Spleen (tissue), 11 donors: ENCODE results near the gene LCOR. TPM values are rescaled to one million over a fixed set of nuclear protein-coding genes. Genes with fewer than 3 reads are reported as not detected.

Source experiments
- DNase-seq: peaks from one replicate; pipeline ENCODE4 v3.0.0-alpha.2; 2020
- H3K27ac ChIP-seq, 8 donors: fragments of 200-600 bp; sonication (generic) in 7 of 8; 1 replicate in 4 of 8; 2 replicates in 4 of 8; pipeline versions ENCODE4 v1.5.0 to v1.8.0; 2016 to 2021; ENCODE audit warnings: inconsistent platforms in 4 of 8, mild to moderate bottlenecking in 4 of 8, moderate library complexity in 1 of 8
- H3K27me3 ChIP-seq, 7 donors: fragments of 200-600 bp; sonication (generic) in 6 of 7; replicated peaks in 1 of 7; 1 replicate in 4 of 7; 2 replicates in 3 of 7; pipeline versions ENCODE4 v1.5.0 to v1.8.0; 2016 to 2021; ENCODE audit warnings: inconsistent platforms in 3 of 7, mild to moderate bottlenecking in 1 of 7
- H3K36me3 ChIP-seq, 6 donors: fragments of 200-600 bp; sonication (generic) in 5 of 6; 1 replicate in 4 of 6; 2 replicates in 2 of 6; pipeline versions ENCODE4 v1.5.0 to v1.8.0; 2016 to 2021; ENCODE audit warnings: inconsistent platforms in 2 of 6
- H3K4me1 ChIP-seq, 6 donors: fragments of 200-600 bp; sonication (generic) in 5 of 6; 1 replicate in 3 of 6; 2 replicates in 3 of 6; pipeline versions ENCODE4 v1.5.0 to v1.8.0; 2016 to 2021; ENCODE audit warnings: inconsistent platforms in 3 of 6
- H3K4me3 ChIP-seq, 8 donors: fragments of 200-600 bp; sonication (generic) in 7 of 8; 1 replicate in 4 of 8; 2 replicates in 4 of 8; pipeline versions ENCODE4 v1.5.0 to v1.8.0; 2016 to 2021; ENCODE audit warnings: inconsistent platforms in 4 of 8, mild to moderate bottlenecking in 4 of 8, moderate library complexity in 2 of 8
- H3K9me3 ChIP-seq, 8 donors: fragments of 200-600 bp; sonication (generic) in 7 of 8; 1 replicate in 4 of 8; 2 replicates in 4 of 8; pipeline versions ENCODE4 v1.5.0 to v1.8.0; 2016 to 2021; ENCODE audit warnings: inconsistent platforms in 4 of 8
- CTCF ChIP-seq, 11 experiments: fragments of 200-600 bp in 7 of 11; fragments of 450-650 bp in 4 of 11; sonication (generic) in 4 of 11; IDR thresholded peaks in 8 of 11; conservative IDR thresholded peaks in 3 of 11; 1 replicate in 7 of 11; 2 replicates in 4 of 11; pipeline versions ENCODE4 v1.4.0 to v1.8.0; 2016 to 2021; ENCODE audit warnings: antibody characterized with exemption in 11 of 11, inconsistent platforms in 4 of 11, mild to moderate bottlenecking in 1 of 11
- POLR2A ChIP-seq, 3 donors: fragments of 450-650 bp; IDR thresholded peaks; one replicate each; pipeline ENCODE4 v1.5.1; 2017; ENCODE audit warnings: antibody characterized with exemption in 3 of 3, mild to moderate bottlenecking in 1 of 3
- POLR2AphosphoS5 ChIP-seq, 3 donors: sonication (generic); formaldehyde crosslinking; IDR thresholded peaks; one replicate each; pipeline ENCODE4 v1.5.1; 2017; ENCODE audit warnings: antibody characterized with exemption in 3 of 3
- WGBS, 5 donors: extraction: QIAGEN DNeasy Blood & Tissue Kit in 3 of 5; methylation state at CpG; one replicate each; pipeline versions ENCODE4 v1.1.5 to v1.1.7; 2013 to 2018; 5-methylcytosine and 5-hydroxymethylcytosine counted together
- intact Hi-C: fragments of 100-400 bp; cut with DNase I; formaldehyde crosslinking; loops from one replicate; pipeline ENCODE4 v1.15.0; 2023; ENCODE audit warnings: low total_unique reads
- polyA plus RNA-seq, 3 donors: library from polyadenylated mRNA; stranded (reverse); fragments of 200-250 nt; gene quantifications; one replicate each; pipeline ENCODE4 v1.2.1, GENCODE V29; 2013
- total RNA-seq, 7 donors: library from RNA; depleted of rRNA in 3 of 7; stranded (reverse); fragments of >200 nt in 3 of 7; fragmentation: NEBNext Ultra II Directional in 4 of 7; extraction: Animal tissue kit (Norgen Biotek cat#: 25700) in 4 of 7; gene quantifications; one replicate each; pipeline versions ENCODE4 v1.1.0 to v1.2.1, GENCODE V29; 2016 to 2021
- donor health status: healthy with polysubstance abuse.
- donor health status: DM: no; HTN: no; CAD: no; lungs with moderate emphysema.
- donor health status: DM: no; HTN: no; CAD: no.
- donor health status: Bipolar disorder and iron deficiency.
- donor health status: healthy.
- donor health status: DM: no; HTN: no; CAD: no.
- donor health status: DM: yes; HTN: yes; CAD: no.

Gene LCOR
- total and polyA plus RNA-seq, 10 donors, result 2.2 to 105 (median 47.0) TPM

GRCh38 chr10:97025613-97026242 lies 193.6 kb downstream of the LCOR start:
- intact Hi-C loops, result no loop called here
- Histone ChIP-seq H3K9me3 (no peaks in the 10 kb centered on the region), H3K4me1 (peaks cover 0 to 12% (median 4%) of the 10 kb centered on the region in 6 donors), H3K4me3 (no peak overlapping the region), H3K27ac (no peak overlapping the region), H3K27me3 (no peaks in the 10 kb centered on the region), H3K36me3 (no peaks in the 10 kb centered on the region)
- WGBS, 5 donors, result 69 to 74% (median 70%) methylated on average over 9 of the region's 9 CpGs
- no peak for DNase-seq
- TF ChIP-seq POLR2AphosphoS5 (IDR thresholded peaks at IDR 0.05) (no peak), POLR2A (IDR thresholded peaks at IDR 0.05) (no peak), CTCF (IDR thresholded peaks at IDR 0.05 in 8 of 11, conservative IDR thresholded peaks at IDR 0.05 in 3 of 11) (peak; percentile 41 to 81 (median 68))

- intact Hi-C loops, result no loop called here
- Histone ChIP-seq H3K27ac (no peak overlapping the region), H3K9me3 (no peaks in the 10 kb centered on the region), H3K4me1 (peaks cover 0 to 12% (median 4%) of the 10 kb centered on the region in 6 donors), H3K4me3 (no peak overlapping the region), H3K27me3 (peaks cover 0 to 8% (median 0%) of the 10 kb centered on the region in 7 donors), H3K36me3 (no peaks in the 10 kb centered on the region)
- no peak for TF ChIP-seq POLR2AphosphoS5 (IDR thresholded peaks at IDR 0.05)
- WGBS, 5 donors, result 82 to 94% (median 89%) methylated on average over 2 of the region's 2 CpGs
- DNase-seq, result no peak
Measured at GRCh38 chr10:97028126-97028831, 196.2 kb downstream of the LCOR start.

GRCh38 chr10:97028832-97029178 lies 196.7 kb downstream of the LCOR start:
- no peaks in the 10 kb centered on the region for H3K9me3 ChIP-seq
- intact Hi-C loops, result no loop called here
- TF ChIP-seq POLR2A (IDR thresholded peaks at IDR 0.05), result no peak
- TF ChIP-seq POLR2AphosphoS5 (IDR thresholded peaks at IDR 0.05), result no peak
- no peak for TF ChIP-seq CTCF (IDR thresholded peaks at IDR 0.05 in 8 of 11, conservative IDR thresholded peaks at IDR 0.05 in 3 of 11)
- H3K36me3 ChIP-seq, result no peaks in the 10 kb centered on the region
- no peak overlapping the region for H3K4me3 ChIP-seq
- H3K4me1 ChIP-seq, result peaks cover 0 to 8% (median 3%) of the 10 kb centered on the region in 6 donors
- H3K27ac ChIP-seq, result no peak overlapping the region
- no peak for DNase-seq
- peaks cover 0 to 8% (median 0%) of the 10 kb centered on the region in 7 donors for H3K27me3 ChIP-seq
- whole genome bisulfite sequencing, 5 donors, result 80 to 97% (median 91%) methylated on average over 3 of the region's 3 CpGs

- Histone ChIP-seq H3K27me3 (peaks cover 0 to 9% (median 0%) of the 10 kb centered on the region in 7 donors), H3K9me3 (no peaks in the 10 kb centered on the region), H3K36me3 (no peaks in the 10 kb centered on the region), H3K27ac (no peak overlapping the region), H3K4me3 (no peak overlapping the region), H3K4me1 (peaks cover 0 to 4% (median 1%) of the 10 kb centered on the region in 6 donors)
- WGBS, 5 donors, result 62 to 89% (median 76%) methylated on average over 3 of the region's 3 CpGs
- intact Hi-C loops, result no loop called here
- TF ChIP-seq CTCF (IDR thresholded peaks at IDR 0.05 in 8 of 11, conservative IDR thresholded peaks at IDR 0.05 in 3 of 11) (no peak), POLR2AphosphoS5 (IDR thresholded peaks at IDR 0.05) (no peak), POLR2A (IDR thresholded peaks at IDR 0.05) (no peak)
- DNase-seq, result no peak
Measured at GRCh38 chr10:97029271-97029670, 197.2 kb downstream of the LCOR start.
